GM12878 (cell line): ENCODE data around the gene OR8I2. TPM values are rescaled to one million over a fixed set of nuclear protein-coding genes. Genes with fewer than 3 reads are reported as not detected.
"Not testable (repeated sequence)": the region's sequence is repeated elsewhere in the genome, so short reads cannot be mapped to it uniquely, and the experiment has no call there.

ENCODE experiments used
- ATAC-seq: fragments of 200-7000 bp; cut with Tn5 transposase; 3 replicates; pipeline ENCODE4 v1.9.1; 2020; ENCODE audit warnings: mild to moderate bottlenecking, moderate library complexity
- BruUV-seq: library from RNA; stranded (reverse); fragments of 400-500 nt; replicated peaks from 2 replicates; lab custom pipeline; 2021; lab: Mats Ljungman, UMichigan
- CTCF ChIA-PET: fragments of 300-600 bp; sonication (Branson Sonifier 250); formaldehyde crosslinking; extraction: SDS; loops from one replicate; lab custom pipeline; 2021; ENCODE audit warnings: inconsistent platforms; lab: Yijun Ruan, JAX
- POLR2A ChIA-PET: fragments of 350-600 bp; formaldehyde crosslinking; extraction: SDS; loops from one replicate; lab custom pipeline; 2021; ENCODE audit warnings: inconsistent platforms; lab: Charles Lee
- RAD21 ChIA-PET: fragments of 300-600 bp; sonication (Branson Sonifier 250); formaldehyde crosslinking; loops from one replicate; lab custom pipeline; 2023; ENCODE audit warnings: antibody characterized with exemption; ENCODE audit not compliant: unreplicated experiment; lab: Charles Lee
- SMC1A ChIA-PET: fragments of 300-600 bp; sonication (Branson Sonifier 250); formaldehyde crosslinking; loops from one replicate; lab custom pipeline; 2023; ENCODE audit not compliant: unreplicated experiment, uncharacterized antibody; lab: Charles Lee
- DNase-seq: peaks from one replicate; pipeline ENCODE4 v3.0.0-alpha.2; 2011; ENCODE audit warnings: low read depth, low spot score
- FAIRE-seq: peaks from 3 replicates; lab custom pipeline; 2011; peaks lifted over from hg19 to GRCh38; lab: Jason Lieb, UNC
- H2AFZ ChIP-seq: 2 replicates; pipeline ENCODE4 v1.6.0; 2011; ENCODE audit warnings: low read depth, low read length, control low read depth; ENCODE audit not compliant: control insufficient read depth
- H3K27ac ChIP-seq: 2 replicates; pipeline ENCODE4 v1.5.1; 2011; ENCODE audit warnings: control low read depth; ENCODE audit not compliant: control insufficient read depth, insufficient read depth
- H3K27me3 ChIP-seq, 2 experiments: replicated peaks in 1 of 2; 2 replicates each; pipeline versions ENCODE4 v1.6.0 to v1.6.1; 2011; ENCODE audit warnings: low read length in 1 of 2; ENCODE audit not compliant: control insufficient read depth in 2 of 2, insufficient read depth in 2 of 2
- H3K36me3 ChIP-seq, 2 experiments: 2 replicates each; pipeline ENCODE4 v1.5.1; 2011; ENCODE audit warnings: low read length in 1 of 2; ENCODE audit not compliant: control insufficient read depth in 2 of 2, insufficient read depth in 2 of 2
- H3K4me1 ChIP-seq: 2 replicates; pipeline ENCODE4 v1.6.1; 2011; ENCODE audit warnings: mild to moderate bottlenecking, low read length, moderate library complexity, mixed read lengths; ENCODE audit not compliant: control insufficient read depth, insufficient read depth
- H3K4me2 ChIP-seq: 2 replicates; pipeline ENCODE4 v1.6.0; 2011; ENCODE audit warnings: control low read depth; ENCODE audit not compliant: control insufficient read depth, insufficient read depth
- H3K4me3 ChIP-seq: fragments of 200-600 bp; sonication (generic); 2 replicates; pipeline ENCODE4 v1.5.1; 2016
- H3K79me2 ChIP-seq: 2 replicates; pipeline ENCODE4 v1.6.0; 2011; ENCODE audit warnings: low read length; ENCODE audit not compliant: control insufficient read depth, insufficient read depth
- H3K9ac ChIP-seq: 2 replicates; pipeline ENCODE4 v1.8.0; 2011; ENCODE audit warnings: low read length, control low read depth, mixed read lengths; ENCODE audit not compliant: control insufficient read depth, insufficient read depth
- H3K9me3 ChIP-seq: replicated peaks from 3 replicates; pipeline ENCODE4 v1.5.1; 2011; ENCODE audit warnings: mild to moderate bottlenecking, low read length; ENCODE audit not compliant: control insufficient read depth, insufficient read depth
- H4K20me1 ChIP-seq: 2 replicates; pipeline ENCODE4 v1.6.0; 2011; ENCODE audit not compliant: control insufficient read depth, insufficient read depth
- ETV6 ChIP-seq, 2 experiments: fragments of 450-650 bp in 1 of 2; IDR thresholded peaks in 1 of 2; conservative IDR thresholded peaks in 1 of 2; 2 replicates each; pipeline ENCODE4 v1.6.1; 2014; ENCODE audit warnings: antibody characterized with exemption in 1 of 2, borderline replicate concordance in 1 of 2, low read depth in 1 of 2, mild to moderate bottlenecking in 1 of 2, moderate library complexity in 1 of 2
- GABPA ChIP-seq: IDR thresholded peaks from 2 replicates; pipeline ENCODE4 v1.6.1; 2014; ENCODE audit warnings: antibody characterized with exemption, low read depth, mild to moderate bottlenecking, inconsistent platforms
- HDGF ChIP-seq: fragments of 450-650 bp; IDR thresholded peaks from 2 replicates; pipeline ENCODE4 v1.6.1; 2016; ENCODE audit warnings: antibody characterized with exemption
- MEF2A ChIP-seq: IDR thresholded peaks from 2 replicates; pipeline ENCODE4 v1.6.1; 2011; ENCODE audit warnings: low read depth, mild to moderate bottlenecking, low read length, moderate library complexity; ENCODE audit not compliant: insufficient read depth
- WGBS: methylation state at CpG from one replicate; pipeline ENCODE4 v1.1.6; 2016; ENCODE audit warnings: low lambda C conversion rate; ENCODE audit not compliant: insufficient replicate concordance, insufficient coverage; ENCODE audit errors: missing lambda C conversion rate; 5-methylcytosine and 5-hydroxymethylcytosine counted together
- in situ Hi-C: fragments of 300-500 bp; cut with MboI; formaldehyde crosslinking; loops from 9 replicates; pipeline ENCODE4 v1.14.3; 2018; ENCODE audit warnings: mixed read lengths
- intact Hi-C: fragments of 100-400 bp; cut with micrococcal nuclease; formaldehyde crosslinking; loops from one replicate; pipeline ENCODE4 v1.14.2; 2022; ENCODE audit not compliant: unreplicated experiment
- polyA plus RNA-seq, 11 experiments: library from polyadenylated mRNA; depleted of rRNA in 4 of 11; unstranded in 6 of 11; stranded (reverse) in 5 of 11; fragments of >200 nt; fragmentation: Nextera tagmentation in 4 of 11; fragmentation: Illumina TruSeq in 1 of 11; extraction: Ambion mirVana in 4 of 11; extraction: Trizol in 1 of 11; gene quantifications; 1 replicate in 1 of 11; 2 replicates in 10 of 11; pipeline versions ENCODE4 v1.2.1 to v1.2.3, GENCODE V29; 2011 to 2016; ENCODE audit warnings: inconsistent platforms in 2 of 11, missing spikeins in 2 of 11, low read depth in 1 of 11
- total RNA-seq, 4 experiments: library from RNA; depleted of rRNA in 3 of 4; stranded (reverse); fragments of >200 nt in 3 of 4; fragmentation: Illumina TruSeq in 1 of 4; extraction: Trizol in 1 of 4; gene quantifications; 2 replicates each; pipeline versions ENCODE4 v1.2.1 to v1.2.3, GENCODE V29; 2013 to 2021
- TF ChIP-seq, protein P1 (sequence below): IDR thresholded peaks from 2 replicates; pipeline ENCODE4 v1.6.1; 2011; ENCODE audit warnings: mild to moderate bottlenecking, low read depth, low read length, moderate library complexity; ENCODE audit not compliant: insufficient replicate concordance
- TF ChIP-seq, protein P2 (sequence below): IDR thresholded peaks from 2 replicates; pipeline ENCODE4 v1.6.1; 2011; ENCODE audit warnings: low read depth, mild to moderate bottlenecking, low read length, moderate library complexity, borderline replicate concordance; ENCODE audit errors: extremely low read depth

Gene OR8I2
- total and polyA plus RNA-seq, 10 of the 15 experiments (the other 5 are each of a cell fraction or from before 2014, with no cell fraction given): not detected

DNA sequence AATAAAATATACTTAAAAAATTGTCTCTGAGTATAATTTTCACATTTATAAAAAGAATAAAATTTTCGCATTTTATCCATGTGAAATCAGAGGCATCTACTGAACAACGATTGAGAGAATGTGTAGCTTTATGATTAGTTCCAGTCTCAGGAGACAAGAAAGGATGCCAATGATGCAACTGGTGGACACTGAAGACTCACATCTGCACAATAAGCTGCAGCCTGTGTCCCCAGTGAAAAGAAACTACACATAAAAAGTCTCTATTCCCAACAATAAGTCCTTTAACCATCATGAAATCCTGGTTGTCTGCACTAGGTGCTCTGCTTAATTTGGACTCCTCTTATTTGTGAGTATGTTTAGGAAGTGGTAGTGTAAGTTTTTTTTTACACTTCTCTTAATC, 43.6 kb upstream of the OR8I2 start:
- ChIA-PET CTCF (no interaction called here), SMC1A (no interaction called here), POLR2A (no interaction called here)
- no peak overlapping the region for H2AFZ ChIP-seq
- no peak overlapping the region for H3K4me3 ChIP-seq
- in situ Hi-C loops: loop anchor here (10.0 kb wide), 1 partner anchor 65 kb away; no protein-coding TSS in a partner anchor
- H3K9ac ChIP-seq: no peak overlapping the region
- H3K9me3 ChIP-seq: no peaks in the 10 kb centered on the region
- no peaks in the 10 kb centered on the region for H3K27me3 ChIP-seq
- WGBS: 0% methylated on average over 2 of the region's 2 CpGs
- DNase-seq (no peak), ATAC-seq (no peak), FAIRE-seq (no peak)
- no peaks in the 10 kb centered on the region for H3K4me1 ChIP-seq
- no peak overlapping the region for H3K4me2 ChIP-seq
- no peaks in the 10 kb centered on the region for H3K79me2 ChIP-seq
- no peaks in the 10 kb centered on the region for H4K20me1 ChIP-seq
- H3K36me3 ChIP-seq: no peaks in the 10 kb centered on the region
- TF ChIP-seq HDGF: no peak
- no peak for TF ChIP-seq MEF2A
- TF ChIP-seq, protein P1, sequence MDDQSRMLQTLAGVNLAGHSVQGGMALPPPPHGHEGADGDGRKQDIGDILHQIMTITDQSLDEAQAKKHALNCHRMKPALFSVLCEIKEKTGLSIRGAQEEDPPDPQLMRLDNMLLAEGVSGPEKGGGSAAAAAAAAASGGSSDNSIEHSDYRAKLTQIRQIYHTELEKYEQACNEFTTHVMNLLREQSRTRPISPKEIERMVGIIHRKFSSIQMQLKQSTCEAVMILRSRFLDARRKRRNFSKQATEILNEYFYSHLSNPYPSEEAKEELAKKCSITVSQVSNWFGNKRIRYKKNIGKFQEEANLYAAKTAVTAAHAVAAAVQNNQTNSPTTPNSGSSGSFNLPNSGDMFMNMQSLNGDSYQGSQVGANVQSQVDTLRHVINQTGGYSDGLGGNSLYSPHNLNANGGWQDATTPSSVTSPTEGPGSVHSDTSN: no peak
- TF ChIP-seq, protein P2, sequence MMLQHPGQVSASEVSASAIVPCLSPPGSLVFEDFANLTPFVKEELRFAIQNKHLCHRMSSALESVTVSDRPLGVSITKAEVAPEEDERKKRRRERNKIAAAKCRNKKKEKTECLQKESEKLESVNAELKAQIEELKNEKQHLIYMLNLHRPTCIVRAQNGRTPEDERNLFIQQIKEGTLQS: no peak
- no peak for TF ChIP-seq GABPA
- TF ChIP-seq ETV6 (conservative IDR thresholded peaks at IDR 0.05 in 1 of 2, IDR thresholded peaks at IDR 0.05 in 1 of 2; ENCODE audit: borderline replicate concordance in 1 of 2, low read depth in 1 of 2): no peak
- TF ChIP-seq, all 136 proteins: peak for 0
- intact Hi-C loops: no loop called here
- RAD21 ChIA-PET: no interaction called here
- no peak overlapping the region for H3K27ac ChIP-seq
- no TSS peak for BruUV-seq

DNA sequence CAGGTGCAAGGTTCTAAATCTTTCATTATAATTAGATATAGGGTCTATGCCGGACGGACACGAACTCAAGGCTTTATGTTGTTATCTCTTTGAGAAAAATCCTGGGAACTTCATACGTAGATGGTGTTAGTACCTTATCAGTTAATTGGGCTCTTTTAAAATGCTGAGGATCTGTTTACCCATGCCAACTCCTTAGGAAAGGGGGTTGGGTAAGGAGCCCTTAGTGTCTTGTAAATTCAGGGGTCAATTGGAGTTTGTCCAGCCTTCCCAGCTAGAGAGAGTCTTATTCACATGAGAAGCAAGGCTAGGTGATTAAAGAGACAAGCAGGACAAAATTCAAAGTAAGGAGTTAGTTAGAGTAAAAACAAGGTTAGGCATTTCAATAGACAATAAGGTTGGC, 36.7 kb upstream of the OR8I2 start:
- H2AFZ ChIP-seq, ATAC-seq, H3K79me2 ChIP-seq, POLR2A ChIA-PET, CTCF ChIA-PET, FAIRE-seq, H3K4me1 ChIP-seq, SMC1A ChIA-PET, RAD21 ChIA-PET, H4K20me1 ChIP-seq, H3K36me3 ChIP-seq, intact Hi-C loops, DNase-seq, in situ Hi-C loops, H3K4me3 ChIP-seq, H3K9ac ChIP-seq, H3K27ac ChIP-seq, H3K27me3 ChIP-seq, H3K4me2 ChIP-seq, BruUV-seq, H3K9me3 ChIP-seq: not testable (repeated sequence)
- 0% methylated on average over 4 of the region's 4 CpGs for WGBS

DNA sequence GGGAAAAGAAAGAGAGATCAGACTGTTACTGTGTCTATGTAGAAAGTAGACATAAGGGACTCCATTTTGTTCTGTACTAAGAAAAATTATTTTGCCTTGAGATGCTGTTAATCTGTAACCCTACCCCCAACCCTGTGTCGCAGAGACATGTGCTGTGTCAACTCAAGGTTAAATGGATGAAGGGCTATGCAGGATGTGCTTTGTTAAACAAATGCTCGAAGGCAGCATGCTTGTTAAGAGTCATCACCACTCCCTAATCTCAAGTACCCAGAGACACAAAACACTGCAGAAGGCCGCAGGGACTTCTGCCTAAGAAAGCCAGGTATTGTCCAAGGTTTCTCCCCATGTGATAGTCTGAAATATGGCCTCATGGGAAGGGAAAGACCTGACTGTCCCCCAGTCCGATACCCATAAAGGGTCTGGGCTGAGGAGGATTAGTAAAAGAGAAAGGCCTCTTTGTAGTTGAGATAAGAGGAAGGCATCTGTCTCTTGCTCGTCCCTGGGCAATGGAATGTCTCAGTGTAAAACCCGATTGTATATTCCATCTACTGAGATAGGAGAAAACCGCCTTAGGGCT, 35.4 kb upstream of the OR8I2 start:
- SMC1A ChIA-PET, POLR2A ChIA-PET, in situ Hi-C loops: not testable (repeated sequence)

More for the DNA sequence above, 35.4 kb upstream of the OR8I2 start:
- H3K27me3 ChIP-seq, H3K9ac ChIP-seq, H3K36me3 ChIP-seq, BruUV-seq, ATAC-seq, intact Hi-C loops, CTCF ChIA-PET, H3K79me2 ChIP-seq, H4K20me1 ChIP-seq, H3K9me3 ChIP-seq, H3K27ac ChIP-seq, H3K4me1 ChIP-seq, DNase-seq, FAIRE-seq, RAD21 ChIA-PET, H3K4me3 ChIP-seq, H2AFZ ChIP-seq, H3K4me2 ChIP-seq: not testable (repeated sequence)
- WGBS: 20% methylated on average over 7 of the region's 7 CpGs
